HS-5 (cell line): ENCODE results near the gene NAA38.

Source experiments
- DNase-seq: peaks from one replicate; pipeline ENCODE4 v3.0.0-alpha.2; 2012; ENCODE audit warnings: low read depth

The NAA38 gene, protein sequence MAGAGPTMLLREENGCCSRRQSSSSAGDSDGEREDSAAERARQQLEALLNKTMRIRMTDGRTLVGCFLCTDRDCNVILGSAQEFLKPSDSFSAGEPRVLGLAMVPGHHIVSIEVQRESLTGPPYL

DNA sequence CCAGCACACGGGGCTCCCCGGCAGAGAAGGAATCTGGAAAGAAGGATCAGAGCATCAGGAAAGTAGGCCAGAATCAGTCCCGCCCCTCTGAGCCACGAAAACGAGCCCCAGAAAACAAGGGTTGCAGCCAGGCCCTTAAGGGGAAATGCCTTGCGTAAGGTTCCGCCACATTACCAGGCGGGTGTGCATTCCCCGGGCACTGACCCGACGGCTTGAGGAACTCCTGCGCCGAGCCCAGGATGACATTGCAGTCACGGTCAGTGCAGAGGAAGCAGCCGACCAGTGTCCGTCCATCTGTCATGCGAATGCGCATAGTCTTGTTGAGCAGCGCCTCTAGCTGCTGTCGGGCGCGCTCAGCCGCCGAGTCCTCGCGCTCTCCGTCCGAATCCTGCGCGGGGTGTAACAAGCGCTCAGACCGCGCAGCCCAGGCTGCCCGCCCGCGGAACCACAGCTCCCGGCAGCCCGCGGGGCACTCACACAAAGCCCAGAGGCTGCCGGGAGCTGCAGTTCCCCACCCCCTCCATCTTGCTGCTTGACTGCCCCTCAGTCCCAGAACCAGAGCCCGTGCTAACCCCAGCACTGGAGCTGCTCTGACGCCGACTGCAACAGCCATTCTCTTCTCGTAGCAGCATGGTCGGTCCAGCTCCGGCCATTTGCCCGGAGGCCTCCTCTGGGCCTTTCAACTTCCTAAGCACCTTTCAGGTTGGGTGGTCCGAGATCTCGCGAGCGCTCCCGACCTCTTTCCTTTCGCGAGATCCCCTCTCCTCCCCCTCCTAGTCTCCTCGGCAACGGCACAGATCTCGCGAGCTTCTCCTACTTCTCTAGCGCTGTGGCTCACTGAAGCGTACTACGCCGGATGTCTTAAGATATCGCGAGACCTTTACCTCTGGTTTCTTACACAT, at the start of gene NAA38:
Gene NAA38, minus strand, starts transcription at position 749 of the 902 bp plus-strand sequence. Its CDS starts 96 bp downstream, at position 653.
- DNase-seq: peak; percentile 98

DNA sequence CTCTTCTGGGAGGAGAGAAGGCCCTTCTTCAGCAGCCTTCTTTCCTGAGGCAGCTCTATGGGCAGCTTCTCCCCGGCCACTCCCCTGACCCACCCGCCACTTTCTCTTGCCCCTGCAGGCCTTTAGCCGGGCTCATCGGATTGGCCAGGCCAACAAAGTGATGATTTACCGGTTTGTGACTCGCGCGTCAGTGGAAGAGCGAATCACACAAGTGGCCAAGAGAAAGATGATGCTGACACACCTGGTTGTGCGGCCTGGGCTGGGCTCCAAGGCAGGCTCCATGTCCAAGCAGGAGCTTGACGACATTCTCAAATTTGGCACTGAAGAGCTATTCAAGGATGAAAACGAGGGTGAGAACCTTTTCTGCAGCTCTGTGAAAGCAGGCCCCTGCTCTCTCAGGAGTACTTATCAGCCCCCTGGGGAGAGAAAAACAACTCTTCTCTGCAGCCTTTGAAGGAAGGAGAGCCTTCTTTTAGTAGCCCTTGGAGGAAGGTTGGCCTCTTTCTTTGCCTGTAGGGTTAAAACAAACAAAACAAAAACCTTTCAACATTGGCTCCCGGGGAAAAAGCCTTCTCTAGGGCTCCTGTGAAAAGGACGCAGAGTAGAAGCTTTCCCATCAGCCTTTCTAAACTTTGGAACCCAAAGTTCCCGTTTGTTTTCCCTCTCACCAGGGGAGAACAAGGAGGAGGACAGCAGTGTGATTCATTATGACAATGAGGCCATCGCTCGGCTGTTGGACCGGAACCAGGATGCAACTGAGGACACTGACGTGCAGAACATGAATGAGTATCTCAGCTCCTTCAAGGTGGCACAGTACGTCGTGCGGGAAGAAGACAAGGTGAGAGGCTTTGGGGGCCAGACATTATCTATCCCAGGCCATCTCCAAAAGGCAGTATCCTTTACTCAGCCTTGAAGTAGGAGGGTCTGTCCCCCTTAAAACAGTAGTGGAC, 46.1 kb upstream of the NAA38 start:
- DNase-seq: no peak

DNA sequence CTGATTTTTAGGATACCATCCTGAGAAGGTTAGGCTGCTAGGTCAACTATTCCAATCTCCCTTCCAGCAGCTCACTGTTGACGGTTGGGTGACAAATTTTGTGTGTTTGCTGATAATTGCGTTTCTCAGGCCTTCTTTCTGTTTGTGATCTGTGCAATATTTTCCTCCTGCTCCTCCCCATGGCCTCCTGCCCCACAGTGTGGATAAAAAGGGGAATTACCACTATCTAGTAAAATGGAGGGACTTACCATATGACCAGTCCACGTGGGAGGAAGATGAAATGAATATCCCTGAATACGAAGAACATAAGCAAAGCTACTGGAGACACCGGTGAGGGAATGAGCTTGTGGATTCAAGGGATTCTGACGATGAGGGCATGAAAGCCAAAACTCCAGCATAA, 40.4 kb upstream of the NAA38 start:
- no peak for DNase-seq

DNA sequence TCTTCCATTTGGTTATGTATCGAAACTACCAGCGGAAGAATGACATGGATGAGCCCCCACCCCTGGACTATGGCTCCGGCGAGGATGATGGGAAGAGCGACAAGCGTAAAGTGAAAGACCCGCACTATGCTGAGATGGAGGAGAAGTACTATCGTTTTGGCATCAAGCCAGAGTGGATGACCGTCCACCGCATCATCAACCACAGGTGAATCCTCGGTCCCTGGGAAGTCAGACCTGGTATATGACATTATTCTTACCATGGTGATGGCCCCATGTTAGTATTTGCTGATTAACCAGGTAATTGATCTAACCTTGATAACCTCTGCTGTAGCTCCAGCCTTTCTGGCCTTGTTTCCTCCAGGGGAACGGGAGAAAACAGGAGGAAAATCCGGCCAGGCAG, 39.7 kb upstream of the NAA38 start:
- DNase-seq: no peak

DNA sequence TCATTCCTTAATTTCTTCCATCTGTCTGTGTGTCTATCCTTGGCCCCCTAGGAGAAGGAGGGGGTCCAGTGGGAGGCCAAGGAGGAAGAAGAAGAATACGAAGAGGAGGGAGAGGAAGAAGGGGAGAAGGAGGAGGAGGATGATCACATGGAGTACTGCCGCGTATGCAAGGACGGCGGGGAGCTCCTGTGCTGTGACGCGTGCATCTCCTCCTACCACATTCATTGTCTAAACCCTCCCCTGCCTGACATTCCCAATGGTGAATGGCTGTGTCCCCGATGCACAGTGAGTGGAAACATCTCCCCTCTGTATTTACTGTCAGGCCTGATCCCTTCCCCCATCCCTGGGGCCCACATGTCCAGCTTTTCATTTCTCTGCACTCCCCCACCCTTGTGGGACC, 37.5 kb upstream of the NAA38 start:
- DNase-seq: no peak

DNA sequence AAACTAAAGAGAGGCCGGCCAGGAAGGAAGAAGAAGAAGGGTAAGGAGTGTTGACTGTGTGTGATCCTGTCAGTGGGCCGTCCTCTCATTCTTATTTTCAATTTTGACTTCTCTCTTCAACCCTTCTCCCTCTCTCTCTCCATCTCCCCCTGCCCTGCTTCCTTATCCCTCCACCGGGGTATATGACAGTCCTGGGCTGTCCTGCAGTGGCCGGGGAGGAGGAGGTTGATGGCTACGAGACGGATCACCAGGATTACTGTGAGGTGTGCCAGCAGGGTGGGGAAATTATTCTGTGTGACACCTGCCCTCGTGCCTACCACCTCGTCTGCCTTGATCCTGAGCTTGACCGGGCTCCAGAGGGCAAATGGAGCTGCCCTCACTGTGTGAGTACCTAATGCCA, 36.9 kb upstream of the NAA38 start:
- DNase-seq: no peak

DNA sequence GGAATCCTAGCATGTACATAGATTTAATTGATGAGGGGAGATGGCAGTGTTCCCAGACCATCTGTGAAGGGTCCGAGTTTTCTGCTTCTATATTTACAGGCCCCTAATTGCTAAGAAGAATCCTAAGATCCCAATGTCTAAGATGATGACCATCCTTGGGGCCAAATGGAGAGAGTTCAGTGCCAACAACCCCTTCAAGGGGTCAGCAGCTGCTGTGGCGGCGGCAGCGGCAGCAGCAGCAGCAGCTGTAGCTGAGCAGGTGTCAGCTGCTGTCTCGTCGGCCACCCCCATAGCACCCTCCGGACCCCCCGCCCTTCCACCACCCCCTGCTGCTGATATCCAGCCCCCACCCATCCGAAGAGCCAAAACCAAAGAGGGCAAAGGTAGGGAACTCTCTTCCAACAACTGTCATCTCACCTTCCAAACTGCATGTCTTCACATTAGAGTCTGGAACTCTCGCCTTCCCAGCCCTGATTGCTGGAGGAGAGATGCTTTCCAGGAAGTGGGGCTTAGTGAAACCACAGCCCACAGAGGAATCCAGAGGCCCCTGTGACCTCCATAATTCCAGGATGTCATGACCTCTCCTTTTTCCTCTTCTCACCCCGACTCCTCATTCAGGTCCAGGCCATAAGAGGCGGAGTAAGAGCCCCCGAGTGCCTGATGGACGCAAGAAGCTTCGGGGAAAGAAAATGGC, 36.0 kb upstream of the NAA38 start:
- no peak for DNase-seq

DNA sequence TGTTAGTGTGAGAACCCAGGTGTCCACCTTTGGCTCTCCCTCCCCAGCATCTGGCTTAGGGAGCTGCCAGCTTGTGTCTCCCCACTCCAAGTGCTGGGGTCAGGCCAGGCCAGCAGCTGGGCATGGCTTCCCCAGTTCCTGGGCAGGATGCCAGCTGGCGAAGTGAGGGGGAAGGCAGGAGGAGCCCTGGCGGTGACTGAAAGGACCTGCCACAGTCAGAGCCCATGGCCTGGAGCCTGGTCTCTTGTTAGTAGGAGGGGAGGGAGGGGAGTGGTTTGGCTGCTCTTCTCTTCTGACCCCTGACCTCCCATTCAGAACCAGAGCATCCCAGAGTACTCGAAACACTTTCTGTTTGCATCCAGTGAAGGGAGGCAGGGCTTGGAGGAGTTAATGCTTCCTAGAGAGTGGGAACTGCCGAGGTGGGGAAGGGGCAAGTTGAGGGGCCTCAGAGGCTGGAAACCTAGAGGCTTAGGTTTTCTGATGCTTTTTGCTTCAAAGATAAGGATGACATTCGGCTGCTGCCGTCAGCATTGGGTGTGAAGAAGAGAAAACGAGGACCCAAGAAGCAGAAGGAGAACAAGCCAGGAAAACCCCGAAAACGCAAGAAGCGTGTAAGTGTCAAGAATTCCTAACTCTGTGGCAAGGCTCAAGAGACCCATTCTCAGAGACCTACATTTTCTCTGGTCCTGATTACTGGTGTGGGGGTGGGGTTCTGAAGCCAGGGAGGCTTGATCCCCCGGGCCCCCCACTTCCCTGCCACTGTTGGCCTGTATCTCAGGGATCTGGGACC, 32.0 kb upstream of the NAA38 start:
- DNase-seq: peak; percentile 51

DNA sequence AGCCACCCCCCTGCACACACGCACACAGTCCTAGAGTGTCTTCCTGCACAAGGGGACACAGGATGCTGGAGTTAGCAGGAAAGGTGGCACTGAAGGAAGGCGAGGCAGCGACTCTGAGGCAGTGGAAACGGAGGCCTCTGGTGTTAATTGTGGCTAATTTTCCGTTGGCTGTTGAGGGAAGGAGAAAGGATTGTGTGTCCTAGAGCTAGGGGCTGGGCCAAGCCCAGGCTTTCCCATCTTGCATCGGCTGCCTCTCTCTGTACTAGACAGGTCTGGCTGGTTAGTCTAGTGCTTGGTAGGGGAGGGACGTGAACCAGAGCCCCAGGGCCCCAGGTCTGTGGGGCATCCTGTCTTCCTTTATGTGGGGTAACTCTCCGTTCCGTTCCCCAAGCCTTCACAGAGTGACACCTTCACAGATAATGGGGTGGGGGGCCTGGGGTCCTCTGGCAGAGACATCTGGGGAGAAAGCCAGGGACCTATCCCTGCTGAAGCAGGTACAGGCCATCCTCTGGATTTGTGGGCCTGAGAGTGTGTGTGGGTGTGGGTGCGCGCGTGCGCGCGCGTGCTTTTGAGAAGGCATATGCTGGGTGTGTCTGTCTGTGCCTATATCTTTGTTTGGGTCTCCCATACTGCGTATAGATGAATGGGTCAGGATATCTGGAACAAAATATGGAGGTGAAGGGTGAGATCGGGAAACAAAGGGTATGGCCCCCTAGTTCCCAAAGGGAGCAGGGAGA, 31.0 kb upstream of the NAA38 start, which contains the start of gene CHD3:
Gene CHD3, plus strand, starts transcription at position 606 of the 737 bp plus-strand sequence. CDS start 212 bp downstream, outside the sequence.
- DNase-seq: no peak

DNA sequence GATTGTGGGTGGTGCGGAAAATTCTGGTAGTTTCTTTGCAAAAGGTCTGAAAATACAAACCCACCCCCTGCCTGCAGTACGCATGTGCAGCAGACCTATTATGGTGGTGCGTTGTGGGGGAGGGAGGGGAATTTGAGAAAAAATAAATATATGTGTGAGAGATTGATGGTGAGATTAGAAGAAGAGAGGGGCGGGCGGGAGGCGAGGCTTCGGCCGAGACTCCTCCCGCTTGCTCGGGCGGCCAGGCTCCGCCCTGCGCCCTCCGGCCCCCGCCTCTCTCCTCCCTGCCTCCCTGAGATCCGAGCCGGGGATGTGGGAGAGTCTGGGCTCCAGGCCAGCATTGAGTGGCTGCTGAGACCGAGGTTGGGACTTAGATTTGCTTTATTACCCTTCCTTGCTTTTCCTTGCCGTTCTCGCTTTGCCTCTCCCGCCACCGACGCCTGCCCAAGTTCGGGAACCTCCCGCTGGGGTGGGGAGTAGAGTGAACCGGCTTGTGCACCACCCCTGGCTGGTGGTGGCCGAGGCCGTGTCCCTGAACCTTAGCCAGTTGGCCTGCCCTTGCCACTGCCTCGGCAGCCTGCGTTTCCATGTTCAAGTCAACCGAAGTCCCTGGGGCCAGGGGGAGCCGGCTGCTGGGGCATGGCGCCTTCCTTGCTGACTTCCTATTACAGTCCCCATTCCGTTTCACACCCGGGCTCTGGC, 30.3 kb upstream of the NAA38 start:
- peak; percentile 92 for DNase-seq

DNA sequence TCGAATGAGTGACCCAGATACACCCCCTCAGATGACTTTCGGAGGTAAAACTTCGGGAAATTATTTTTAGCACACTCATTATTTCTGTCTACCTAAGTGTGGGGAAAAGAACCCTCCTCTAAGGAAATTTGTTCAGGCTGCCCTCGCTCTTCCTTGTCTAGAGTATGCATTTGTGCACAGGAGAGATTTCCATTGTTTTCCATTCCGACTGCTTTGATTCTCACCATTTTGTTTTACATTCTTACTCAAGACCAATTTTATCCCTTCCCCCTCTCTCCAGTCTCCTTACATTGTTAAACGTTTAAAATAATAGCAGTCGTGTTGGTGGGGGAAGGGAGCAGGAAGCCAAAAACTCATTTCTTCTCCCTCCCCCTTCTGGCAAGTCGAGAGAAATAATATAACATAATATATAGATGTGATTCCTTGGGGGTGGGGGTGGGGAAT, 29.7 kb upstream of the NAA38 start:
- DNase-seq: no peak

DNA sequence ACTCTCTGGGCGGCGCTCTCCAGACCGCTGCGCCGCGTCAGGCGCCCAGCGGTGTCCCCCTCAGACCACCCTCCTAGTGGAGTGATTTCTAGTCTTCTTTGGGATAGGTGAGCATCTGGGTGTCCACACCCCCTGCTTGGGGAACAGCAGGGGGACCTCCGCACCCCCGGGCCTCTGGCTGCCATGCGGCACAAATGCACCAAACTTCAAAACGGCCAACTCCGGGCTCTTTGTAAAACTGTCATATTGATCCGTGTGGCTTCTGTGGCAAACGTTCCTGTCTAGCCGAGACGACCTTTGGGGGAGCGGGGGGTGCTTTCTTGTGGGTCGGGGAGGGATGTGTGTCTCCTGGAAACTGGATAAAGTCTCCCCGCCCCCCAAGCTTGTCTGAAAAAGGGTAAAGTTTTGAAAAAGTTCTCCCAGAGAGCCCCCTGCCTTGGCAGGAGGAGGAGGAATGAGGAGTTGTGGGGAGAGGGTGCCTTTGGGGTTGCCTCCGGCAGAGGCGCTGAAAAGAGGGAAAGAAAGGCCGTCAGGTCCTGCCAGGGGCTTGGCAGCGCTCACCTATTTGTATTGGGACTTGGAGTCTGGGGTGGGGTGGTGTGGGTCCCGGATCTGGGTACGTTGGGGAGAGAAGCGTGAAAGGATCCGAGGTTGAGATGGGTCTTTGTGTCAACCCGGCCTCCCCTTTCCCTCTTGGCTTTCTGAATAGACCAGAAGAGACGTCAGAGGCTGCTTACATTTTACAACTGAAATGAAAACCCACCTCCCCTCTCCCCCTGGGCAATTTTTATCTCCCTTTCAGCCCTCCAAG, 29.1 kb upstream of the NAA38 start:
- no peak for DNase-seq

DNA sequence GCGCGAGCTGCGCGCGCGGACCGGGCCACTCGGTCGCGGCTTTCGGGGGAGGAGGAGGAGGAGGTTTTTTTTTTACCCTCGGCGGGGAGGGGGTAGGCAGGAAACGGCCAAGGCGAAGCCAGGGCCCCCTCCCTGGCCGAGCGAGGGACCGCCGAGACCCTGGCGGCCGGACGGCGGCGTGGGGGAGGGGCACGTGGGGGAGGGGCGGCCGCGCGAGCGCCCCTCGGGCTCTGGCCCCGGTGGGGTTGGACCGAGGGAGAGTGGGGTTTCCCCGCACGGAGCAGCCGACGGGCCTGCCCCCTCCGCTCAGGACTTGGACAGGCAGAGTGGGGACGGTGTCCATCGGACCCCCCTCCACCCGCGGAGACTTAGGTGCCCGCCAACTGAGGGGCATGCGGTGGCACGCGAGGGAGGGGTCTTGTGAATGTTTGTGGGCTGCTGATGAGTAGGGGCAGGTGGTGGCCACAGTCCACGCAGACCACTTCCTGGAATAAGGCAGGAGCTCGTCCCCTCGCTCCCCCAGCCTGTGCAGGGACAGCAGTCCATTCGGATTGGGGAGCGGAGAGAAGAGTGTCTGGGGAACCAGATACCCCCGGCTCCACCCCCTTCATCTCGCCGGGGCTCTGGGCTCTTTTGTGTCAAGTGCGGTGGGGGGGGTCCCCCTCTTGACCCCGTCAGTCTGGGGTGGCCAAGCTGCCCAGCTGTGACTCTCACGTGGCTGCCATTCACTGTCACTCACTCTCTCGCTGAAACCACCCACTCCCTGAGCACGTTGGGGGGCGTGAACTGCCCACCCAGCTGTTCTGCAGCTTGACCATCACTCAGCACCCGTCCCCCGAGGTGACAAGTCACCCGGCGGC, 28.2 kb upstream of the NAA38 start:
- DNase-seq: no peak

DNA sequence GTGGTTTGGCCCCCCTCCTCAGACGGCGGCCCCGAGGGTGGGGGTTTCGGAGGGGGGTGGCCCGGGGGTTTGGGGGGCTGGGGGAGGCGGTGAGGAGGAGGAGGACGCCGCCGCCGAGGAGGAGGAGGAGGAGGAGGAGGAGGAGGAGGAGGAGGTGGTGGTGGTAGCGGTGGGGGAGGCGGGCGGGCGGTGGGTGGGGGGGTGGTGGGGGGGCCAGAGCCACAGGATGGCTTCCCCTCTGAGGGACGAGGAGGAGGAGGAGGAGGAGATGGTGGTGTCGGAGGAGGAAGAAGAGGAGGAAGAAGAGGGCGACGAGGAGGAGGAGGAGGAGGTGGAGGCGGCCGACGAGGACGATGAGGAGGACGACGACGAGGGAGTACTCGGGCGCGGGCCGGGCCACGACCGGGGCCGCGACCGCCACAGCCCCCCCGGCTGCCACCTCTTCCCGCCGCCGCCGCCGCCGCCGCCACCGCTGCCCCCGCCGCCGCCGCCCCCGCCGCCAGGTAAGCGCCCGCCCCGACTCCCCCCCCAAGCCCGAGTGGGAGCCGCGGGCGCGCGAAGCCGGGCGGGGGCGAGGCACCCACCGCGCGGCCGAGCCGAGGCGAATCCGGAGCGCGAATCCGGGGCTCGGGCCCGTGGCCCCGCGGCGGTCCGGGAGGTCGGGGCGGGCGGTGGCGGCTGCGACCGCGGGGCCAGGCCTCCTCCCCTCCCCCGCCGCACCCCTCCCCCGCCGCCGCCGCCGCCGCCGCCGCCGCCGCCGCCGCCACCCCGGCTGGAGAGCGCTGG, 27.4 kb upstream of the NAA38 start:
- DNase-seq: no peak

DNA sequence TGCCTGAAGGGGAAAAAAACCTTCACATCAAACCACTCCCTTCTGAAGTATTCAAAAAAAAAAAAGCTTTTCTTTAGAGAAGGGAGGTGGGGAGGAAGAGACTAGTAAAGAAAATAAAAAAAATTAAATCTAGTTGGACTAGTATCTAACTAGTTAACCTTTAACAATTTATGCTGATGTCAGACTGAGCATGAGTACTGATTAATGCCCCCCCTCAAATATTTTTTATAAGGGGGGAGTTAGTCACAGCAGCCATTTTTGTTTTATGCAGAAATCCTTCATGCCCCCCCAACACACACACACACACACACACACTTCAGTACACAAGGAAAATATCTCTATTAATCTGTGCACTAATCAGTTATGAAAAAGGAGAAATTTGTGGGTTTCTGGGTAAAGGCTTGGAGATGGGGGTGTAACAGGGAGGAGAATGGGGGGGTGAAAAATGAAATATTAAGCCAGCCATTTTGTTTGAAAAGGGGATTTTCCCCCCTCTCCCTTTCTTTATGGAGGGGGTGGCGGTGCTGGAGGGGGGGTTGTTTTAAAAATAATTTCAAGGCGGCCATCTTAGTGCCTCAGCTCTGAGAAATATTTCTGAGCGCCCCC, 26.5 kb upstream of the NAA38 start:
- no peak for DNase-seq

DNA sequence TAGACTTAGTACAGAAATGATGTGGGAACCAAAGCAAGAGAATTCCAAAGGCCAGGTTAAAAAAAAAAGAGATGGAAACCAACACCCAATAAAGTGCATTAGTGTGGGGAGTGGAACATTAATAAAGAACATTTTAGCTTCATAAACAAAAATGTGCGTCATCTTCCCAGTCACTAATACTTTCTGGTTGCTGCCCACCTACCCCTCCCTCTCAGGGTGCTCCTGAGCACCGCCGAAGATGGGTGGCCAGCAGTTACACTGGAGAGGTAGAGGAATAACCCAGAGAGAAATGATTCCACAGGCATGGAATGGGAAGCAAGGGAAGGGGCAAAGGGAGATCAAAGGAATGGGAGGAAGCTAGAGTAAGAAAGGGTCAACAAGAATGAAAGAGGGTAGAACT, 25.3 kb upstream of the NAA38 start:
- no peak for DNase-seq
